Right forelimb (tissue), 1 donor: Measurements from ENCODE around the gene GRB10.
"Not testable (repeated sequence)": the region's sequence is repeated elsewhere in the genome, so short reads cannot be mapped to it uniquely, and the experiment has no call there.

Experiments used
- DNase-seq: peaks from one replicate; pipeline ENCODE4 v3.0.0-alpha.2; 2018

The GRB10 gene

DNA sequence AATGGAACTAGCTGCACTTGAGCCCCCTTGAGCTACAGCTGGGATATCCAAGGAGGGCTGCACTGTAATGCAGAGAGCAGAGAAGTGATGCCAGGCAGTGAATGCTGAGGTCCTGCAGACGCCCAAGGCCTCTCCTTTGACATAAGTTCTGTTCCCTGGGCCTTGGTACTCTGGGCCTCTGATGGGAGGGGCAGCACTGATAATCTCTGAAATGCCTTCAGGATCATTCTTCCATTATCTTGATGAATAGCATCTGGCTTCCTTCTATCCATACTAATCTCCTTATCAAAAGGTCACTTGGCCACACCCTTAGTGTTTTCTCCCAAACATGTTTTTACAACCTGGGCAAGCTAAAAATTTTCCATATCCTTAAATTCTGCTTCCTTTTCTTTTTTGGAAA lies 6.9 kb downstream of the GRB10 start:
- no peak for DNase-seq

- DNase-seq: no peak
These were observed 7.5 kb downstream of the GRB10 start for GRCh38 chr7:50775231-50775630.

GRCh38 chr7:50774319-50774718 lies 8.4 kb downstream of the GRB10 start:
- no peak for DNase-seq

GRCh38 chr7:50773071-50773470 lies 9.6 kb downstream of the GRB10 start:
- not testable (repeated sequence) for DNase-seq

- DNase-seq: no peak
These were observed 11.3 kb downstream of the GRB10 start for GRCh38 chr7:50771120-50772002.

GRCh38 chr7:50768485-50769474 lies 13.9 kb downstream of the GRB10 start:
- no peak for DNase-seq

GRCh38 chr7:50766849-50767207 lies 15.9 kb downstream of the GRB10 start:
- DNase-seq: no peak

- no peak for DNase-seq
These were observed 16.4 kb downstream of the GRB10 start for GRCh38 chr7:50766106-50766848.

GRCh38 chr7:50762337-50762736 lies 20.4 kb downstream of the GRB10 start:
- no peak for DNase-seq

DNA sequence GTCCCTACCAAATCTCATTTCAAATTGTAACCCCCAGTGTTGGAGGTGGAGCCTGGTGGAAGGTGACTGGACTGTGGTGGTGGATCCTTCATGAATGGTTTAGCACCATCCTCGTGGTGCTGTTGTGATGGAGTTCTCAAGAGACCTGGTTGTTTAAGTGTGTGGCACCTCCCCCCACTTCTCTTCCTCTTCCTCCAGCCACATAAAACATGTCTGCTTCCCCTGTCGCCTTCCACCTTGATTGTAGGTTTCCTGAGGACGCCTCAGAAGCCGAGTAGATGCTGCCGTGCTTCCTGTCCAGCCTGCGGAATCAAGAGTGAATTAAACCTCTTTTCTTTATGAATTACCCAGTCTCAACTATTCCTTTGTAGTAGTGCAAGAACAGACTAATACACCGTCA lies 21.0 kb downstream of the GRB10 start:
- DNase-seq: no peak

DNA sequence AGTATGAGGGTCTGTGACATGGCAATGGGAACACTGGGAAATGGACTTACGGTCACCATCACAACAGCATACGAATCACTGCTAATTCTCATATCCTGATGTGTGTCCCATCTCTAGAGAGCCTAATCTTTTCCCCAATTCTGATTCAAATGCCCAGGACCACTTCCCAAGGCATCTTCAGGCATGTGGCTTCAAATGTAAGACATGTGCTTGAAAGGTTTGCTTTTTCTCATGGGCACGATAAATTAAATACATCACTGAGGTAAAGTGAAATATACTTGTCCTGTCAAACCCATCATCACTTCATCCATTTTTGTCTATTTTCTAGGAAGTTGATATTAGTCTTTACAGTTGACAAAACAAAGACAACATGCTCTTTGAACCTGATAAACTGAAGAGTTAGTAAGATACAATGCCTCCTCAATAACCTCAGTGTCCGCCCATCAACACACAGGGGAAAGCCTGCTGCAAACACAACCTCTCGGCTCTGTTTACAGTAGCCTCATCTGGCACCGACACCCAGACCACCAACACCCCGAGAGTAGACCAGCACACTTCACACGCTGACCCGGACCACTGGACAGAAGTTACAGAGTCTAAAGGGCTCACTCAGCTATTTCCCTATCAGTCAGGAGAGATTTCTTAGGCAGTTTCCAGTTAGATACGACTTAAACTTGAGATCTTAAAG lies 24.8 kb downstream of the GRB10 start:
- no peak for DNase-seq

DNA sequence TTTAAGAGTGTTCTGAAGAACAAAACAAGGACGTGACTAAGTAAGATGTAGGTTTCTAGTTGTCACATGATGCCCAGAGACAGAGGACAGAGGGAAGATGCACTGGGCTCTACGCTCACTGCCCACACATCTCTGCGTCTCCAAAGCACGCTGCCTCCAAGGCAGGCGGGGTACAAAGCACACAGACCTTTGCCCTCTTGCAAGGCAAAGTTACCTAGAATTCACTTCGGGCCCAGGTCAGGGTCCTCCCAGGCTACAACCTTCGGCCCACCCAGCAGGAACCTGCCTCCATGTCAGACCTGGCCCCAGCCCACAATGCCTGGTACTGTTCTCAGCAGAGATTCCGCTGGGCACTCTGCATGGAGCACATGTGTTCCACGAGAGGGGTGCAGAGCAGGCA lies 26.5 kb downstream of the GRB10 start:
- no peak for DNase-seq

DNA sequence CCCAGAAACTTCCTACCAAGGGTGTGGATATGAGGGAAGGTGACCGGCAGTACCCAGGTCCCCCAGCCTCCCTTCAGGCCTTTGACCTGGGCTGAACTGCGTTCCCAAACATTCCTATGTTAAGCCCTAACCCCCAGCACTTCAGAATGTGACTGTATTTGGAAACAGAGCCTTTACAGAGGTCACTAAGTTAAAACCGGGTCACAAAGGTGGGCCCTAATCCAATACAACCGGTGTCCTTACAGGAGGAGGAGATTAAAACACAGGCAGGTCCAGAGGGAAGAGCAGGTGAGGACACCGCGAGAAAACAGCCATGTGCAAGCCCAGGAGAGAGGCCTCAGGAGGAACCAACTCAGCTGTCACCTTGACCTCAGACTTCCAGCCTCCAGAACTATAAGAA lies 28.0 kb downstream of the GRB10 start:
- no peak for DNase-seq

DNA sequence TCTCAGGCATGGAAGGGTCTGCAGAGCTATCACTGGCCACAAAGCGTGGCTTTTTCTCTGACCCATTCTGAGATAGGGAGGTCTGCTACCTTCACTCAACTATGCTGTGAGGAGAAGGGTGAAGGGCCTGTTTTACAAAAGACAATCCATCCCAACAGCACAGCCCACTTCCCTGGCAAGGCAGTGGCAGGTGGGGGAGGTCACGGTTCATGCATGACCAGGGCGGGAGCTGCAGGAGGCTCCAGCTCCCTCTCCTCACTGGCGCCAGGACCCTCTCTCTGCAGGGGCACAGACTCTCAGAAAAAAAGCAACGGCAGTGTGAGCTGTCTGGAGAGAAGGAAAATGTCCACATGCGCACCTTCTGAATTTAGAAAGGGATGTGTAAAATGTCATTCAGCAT lies 28.5 kb downstream of the GRB10 start:
- no peak for DNase-seq

DNA sequence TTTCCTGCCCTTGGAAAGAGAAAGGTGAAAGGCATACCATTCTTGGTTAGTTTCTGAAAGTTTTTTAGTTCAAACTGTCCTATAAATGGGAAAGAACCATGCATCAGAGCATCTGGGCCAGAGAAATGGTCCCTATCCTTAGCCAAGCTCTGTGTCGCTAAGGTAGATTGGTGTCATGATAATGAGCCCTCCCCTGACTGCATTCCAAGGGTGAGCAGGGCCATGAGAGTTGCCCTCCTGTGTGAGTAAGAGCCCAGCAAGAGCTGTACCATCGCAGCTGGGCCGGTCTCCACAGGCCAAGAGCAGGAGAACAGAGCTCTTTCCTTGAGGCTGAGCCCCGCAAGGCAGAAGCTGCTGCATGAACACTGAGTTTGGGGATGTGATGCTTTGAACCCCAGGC lies 30.3 kb downstream of the GRB10 start:
- no peak for DNase-seq

- DNase-seq: no peak
These were observed 31.6 kb downstream of the GRB10 start for GRCh38 chr7:50751146-50751545.

DNA sequence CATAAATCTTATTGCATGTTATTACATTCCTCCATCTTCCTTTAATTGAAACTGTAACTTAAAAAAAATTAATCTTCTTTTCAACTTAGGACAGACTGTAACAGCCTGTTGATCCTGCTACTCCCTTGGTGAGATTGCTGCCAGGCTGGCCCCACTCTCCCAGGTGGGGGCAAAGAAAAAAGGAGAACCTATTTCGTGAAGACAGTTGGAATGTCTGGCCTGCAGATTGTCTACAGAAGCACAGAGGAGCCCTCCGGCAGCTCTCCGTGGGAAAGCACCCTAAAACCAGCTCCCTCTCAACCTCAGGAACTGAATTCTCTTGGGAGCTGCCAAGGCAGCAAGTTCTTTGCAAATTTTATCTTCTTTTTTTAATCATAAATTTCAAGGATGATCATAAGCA lies 32.8 kb downstream of the GRB10 start:
- DNase-seq: no peak

GRCh38 chr7:50748472-50748871 lies 34.2 kb downstream of the GRB10 start:
- DNase-seq: no peak

GRCh38 chr7:50745835-50746234 lies 36.9 kb downstream of the GRB10 start:
- DNase-seq: no peak

DNA sequence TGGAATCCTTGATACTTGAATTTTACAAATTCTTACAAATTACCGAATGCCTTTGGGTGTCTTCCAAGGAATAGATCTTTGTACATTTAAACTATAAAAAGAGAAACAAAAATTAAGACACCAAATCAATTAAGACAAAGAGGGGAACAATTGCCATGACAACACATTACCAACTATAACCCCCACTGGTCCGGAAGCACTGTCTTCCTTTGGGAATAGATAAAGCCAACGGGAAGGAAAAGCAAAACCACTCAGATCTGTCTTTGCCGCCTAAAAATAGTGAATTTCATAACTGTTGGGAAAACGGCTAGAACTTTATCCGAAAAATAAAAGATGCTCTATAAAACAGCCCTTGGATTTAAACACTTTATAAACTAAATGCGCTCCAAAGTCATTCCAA lies 37.4 kb downstream of the GRB10 start:
- DNase-seq: no peak

DNA sequence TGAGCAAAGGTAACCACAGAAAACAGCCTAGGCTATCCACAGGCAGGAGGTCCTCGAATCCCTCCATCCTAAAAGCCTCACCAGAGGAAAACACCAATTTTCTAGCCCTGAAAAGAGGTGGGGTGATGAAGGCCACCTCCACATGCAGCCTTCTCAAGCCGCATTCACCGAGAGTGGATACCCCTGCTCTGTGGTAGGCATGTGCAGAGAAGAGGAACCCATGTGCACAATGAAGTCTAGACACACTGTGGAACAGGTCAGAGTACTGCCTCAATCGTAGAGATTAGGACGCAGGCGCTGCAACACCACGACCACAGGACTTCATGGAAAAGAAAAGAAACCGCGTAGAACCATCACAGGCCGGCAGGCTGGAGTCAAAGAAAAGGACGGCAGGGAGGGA lies 38.8 kb downstream of the GRB10 start:
- no peak for DNase-seq

DNA sequence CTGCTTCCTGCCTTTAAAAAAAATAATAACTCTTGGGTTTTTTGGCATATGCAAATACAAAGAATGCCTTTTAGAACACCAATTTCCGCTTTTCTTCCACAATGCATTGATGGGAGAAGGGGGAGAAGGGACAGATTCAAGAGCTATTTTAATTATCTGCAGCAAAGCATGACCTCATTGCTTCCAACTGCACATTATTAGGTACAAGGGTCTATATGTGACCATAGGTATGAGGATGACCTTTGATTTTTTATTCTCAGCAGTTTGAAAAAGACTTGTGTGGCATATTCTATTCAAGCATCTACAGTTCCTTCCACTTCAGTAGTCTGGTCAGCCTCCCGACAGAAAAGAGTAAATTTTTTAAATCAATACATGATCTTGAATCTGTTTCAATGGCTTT lies 39.7 kb downstream of the GRB10 start:
- no peak for DNase-seq

- DNase-seq: no peak
These were observed 40.3 kb downstream of the GRB10 start for GRCh38 chr7:50742401-50742800.
